Embryonic facial prominence (tissue), 1 donor: Measurements from ENCODE around the gene CXCL9.
"Not testable (repeated sequence)": the region's sequence is repeated elsewhere in the genome, so short reads cannot be mapped to it uniquely, and the experiment has no call there.

Source experiments
- DNase-seq: peaks from one replicate; pipeline ENCODE4 v3.0.0-alpha.2; 2016; ENCODE audit errors: extremely low spot score

Gene CXCL9

GRCh38 chr4:75958546-75958945, 48.8 kb downstream of the CXCL9 start:
- DNase-seq, result not testable (repeated sequence)

- DNase-seq, result not testable (repeated sequence)
Measured at GRCh38 chr4:75954811-75955210, 52.5 kb downstream of the CXCL9 start.

GRCh38 chr4:75953509-75953908, 53.8 kb downstream of the CXCL9 start:
- DNase-seq, result no peak
